Stimulated activated CD4-positive, alpha-beta T cell treated with anti-CD3 and anti-CD28 coated beads, Interleukin-15, amount 100 ng/mL, for 24 hours (primary cell): ENCODE results near the gene PCGF6.
"Not testable (repeated sequence)": the region's sequence is repeated elsewhere in the genome, so short reads cannot be mapped to it uniquely, and the experiment has no call there.

Source experiments
- DNase-seq: peaks from one replicate; pipeline ENCODE4 v3.0.0-alpha.2; 2020

PCGF6 gene

GRCh38 chr10:103350517-103351260 lies at the start of gene PCGF6:
TSS of gene PCGF6 (minus strand) at chr10:103351140. CDS start at chr10:103351066, 74 bp downstream.
- DNase-seq = peak; percentile 86

DNA sequence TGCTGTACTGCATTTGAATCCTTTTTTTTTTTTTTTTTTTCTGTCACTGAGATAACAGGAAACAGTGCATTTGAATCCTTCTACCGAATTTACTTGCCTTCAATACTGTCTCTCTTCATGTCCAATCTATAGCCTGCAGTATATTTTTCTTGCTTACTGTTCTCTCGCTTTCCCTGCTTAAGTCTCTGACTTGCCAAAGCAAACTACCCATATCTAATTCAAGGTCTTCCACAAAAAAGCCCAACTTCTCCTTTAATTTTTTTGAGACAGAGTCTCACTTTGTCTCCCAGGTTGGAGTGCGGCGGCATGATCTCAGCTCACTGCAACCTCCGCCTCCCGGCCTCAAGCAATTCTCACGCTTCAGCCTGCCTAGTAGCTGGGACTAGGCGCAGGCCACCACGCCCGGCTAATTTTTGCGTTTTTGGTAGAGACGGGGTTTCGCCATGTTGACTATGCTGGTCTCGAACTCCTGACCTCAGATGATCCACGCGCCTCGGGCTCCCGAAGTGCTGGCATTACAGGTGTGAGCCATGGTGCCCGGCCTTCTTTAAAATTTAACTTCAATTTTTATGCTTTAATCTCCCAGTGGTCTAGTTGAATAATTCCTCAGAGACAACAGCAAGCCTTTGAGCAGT lies 46.4 kb upstream of the PCGF6 start:
- DNase-seq = no peak

DNA sequence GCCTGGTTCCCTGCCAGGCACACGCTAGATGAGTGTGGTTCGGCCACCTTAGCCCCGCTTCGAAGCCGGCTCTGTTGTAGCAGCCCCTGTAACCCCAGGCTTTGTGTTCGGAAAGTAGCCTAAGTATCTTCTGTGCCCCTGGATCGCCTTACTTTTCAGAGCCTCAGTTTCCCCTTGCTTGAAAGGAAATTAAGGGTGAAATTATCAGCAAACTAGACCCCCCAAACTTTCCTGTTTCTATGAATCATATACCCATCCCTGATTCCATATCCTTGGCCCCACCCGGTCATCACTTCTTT lies 45.8 kb upstream of the PCGF6 start:
- no peak for DNase-seq

DNA sequence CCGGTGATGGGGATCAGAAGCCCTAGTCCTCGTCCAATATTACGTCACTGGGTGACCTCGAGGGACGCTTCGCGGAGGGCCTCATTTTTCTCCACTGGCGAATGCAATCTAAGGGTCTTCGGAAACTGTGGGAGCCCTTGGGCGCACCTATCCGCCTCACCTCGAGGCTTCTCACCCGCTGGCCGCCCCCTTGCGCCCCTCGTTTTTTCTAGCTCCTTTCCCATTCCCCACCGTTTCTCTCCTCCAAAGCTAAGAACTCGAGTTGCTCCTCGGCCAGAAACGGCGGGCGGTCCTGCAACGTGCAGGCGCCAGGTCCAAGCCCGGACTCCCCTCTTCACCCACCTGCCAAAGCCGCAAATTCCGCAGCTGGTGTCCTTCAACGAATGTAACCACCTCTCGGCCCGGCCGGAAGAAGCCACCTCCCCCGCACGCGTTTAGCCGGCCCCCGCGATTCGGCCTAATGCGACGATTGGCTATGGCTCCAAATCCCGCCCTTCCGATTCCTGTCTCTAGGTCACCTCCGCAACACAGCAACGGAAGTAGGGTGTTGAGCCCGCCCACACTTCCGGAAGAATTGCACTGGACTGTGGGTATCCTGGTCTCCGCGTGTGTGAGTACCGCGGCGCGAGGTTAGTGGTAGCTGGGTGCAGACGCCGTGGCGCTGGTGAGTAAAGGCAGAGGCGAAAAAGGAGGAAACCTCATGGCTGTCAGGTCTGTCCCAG lies 45.3 kb upstream of the PCGF6 start, which contains the start of the genes ATP5MK and PDCD11:
ATP5MK (minus strand) TSS at position 409 of the 722 bp plus-strand sequence. CDS start 4,018 bp downstream, outside the sequence.
PDCD11 (plus strand) TSS at position 560 of the 722 bp plus-strand sequence. CDS start 1,801 bp downstream, outside the sequence.
- peak; percentile 99 for DNase-seq

DNA sequence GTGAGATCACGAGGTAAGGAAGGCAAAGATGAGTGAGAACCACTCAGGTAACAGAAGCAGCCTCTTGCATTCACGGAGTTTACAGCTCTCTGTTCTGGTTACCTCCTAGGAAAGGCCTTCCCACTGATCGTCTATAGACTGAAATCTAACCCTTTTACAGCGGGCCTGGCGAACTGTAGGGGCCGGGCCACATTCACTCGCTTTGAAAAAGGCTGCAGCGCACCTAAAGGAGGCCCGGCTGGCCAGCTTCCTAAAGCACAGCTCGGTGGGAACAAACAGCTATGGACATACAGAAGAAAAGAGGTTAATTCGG lies 44.8 kb upstream of the PCGF6 start:
- DNase-seq = peak; percentile 4

DNA sequence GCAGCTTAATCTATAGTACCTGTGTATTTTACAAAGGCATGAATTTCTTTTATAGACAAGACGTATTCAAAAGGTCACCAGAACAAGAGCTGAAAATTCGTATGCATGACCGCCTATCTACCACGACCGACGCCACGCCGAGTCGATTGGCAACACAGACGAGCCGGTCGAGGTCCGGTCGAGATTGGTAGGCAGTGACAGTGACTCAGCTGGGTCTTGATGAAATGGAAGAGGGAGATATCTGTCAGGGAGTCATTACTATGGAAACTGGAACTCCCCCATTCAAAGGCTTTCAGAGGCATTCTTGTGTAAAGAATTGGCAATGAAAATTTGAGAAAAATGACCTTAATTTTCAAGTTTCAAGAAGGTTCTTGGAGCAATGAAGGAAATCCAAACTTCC lies 43.2 kb upstream of the PCGF6 start:
- no peak for DNase-seq

DNA sequence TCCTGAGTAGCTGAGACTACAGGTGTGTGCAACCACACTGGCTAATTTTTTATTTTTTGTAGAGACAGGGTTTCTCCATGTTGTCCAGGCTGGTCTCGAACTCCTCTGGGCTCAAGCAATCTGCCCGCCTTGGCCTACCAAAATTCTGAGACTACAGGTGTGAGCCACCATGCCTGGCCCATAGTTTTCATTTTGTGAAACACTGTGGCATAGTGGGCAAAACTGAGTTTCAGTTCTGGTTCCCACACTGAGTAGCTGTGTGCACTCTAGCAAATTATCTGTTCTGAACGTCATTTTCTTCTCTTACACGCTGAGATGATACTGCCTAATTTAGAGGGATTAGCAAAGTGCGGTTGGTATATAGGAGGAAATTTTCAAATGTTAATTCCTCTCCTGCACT lies 31.8 kb upstream of the PCGF6 start:
- DNase-seq = no peak

DNA sequence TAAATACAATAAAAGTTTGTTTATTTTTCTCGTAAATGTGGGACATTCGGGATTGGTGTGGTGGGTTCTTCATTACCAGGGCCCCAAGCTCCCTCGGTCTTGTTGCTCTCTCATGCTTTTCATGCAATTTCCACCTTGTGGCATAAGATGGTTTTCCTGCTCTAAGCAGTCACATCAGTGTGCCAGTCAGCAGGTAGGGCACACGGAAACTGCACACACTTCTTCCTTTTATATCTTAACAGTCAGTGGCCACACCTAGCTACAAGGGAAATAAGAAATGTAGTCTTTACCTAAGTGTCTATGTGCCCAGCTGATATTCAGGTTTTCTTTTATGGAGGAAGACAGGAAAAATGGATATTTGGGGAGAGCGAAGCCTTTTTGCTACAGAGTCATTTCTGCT lies 23.3 kb upstream of the PCGF6 start:
- no peak for DNase-seq

GRCh38 chr10:103373544-103373943 lies 22.6 kb upstream of the PCGF6 start:
- DNase-seq = no peak

GRCh38 chr10:103367782-103368518 lies 17.0 kb upstream of the PCGF6 start, which contains the start of gene TAF5:
TSS of gene TAF5 (plus strand) at chr10:103367976. CDS start at chr10:103367990, 14 bp downstream.
- peak; percentile 94 for DNase-seq

- DNase-seq = no peak
These were observed 16.4 kb upstream of the PCGF6 start for GRCh38 chr10:103367379-103367781.

DNA sequence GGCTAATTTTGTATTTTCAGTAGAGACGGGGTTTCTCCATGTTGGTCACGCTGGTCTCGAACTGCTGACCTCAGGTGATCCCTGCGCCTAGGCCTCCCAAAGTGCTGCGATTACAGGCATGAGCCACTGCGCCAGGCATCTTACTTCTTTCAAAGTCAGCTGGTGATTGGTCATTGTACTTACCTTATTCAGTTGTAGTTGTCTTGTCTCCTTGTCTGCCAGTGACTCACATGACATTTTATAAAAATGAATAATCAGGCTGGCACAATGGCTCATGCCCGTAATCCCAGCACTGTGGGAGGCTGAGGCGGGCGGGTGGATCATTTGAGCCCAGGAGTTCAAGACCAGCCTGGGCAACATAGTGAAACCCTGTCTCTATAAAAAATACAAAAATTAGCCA lies 9.9 kb upstream of the PCGF6 start:
- not testable (repeated sequence) for DNase-seq

GRCh38 chr10:103359493-103359892 lies 8.6 kb upstream of the PCGF6 start:
- not testable (repeated sequence) for DNase-seq

DNA sequence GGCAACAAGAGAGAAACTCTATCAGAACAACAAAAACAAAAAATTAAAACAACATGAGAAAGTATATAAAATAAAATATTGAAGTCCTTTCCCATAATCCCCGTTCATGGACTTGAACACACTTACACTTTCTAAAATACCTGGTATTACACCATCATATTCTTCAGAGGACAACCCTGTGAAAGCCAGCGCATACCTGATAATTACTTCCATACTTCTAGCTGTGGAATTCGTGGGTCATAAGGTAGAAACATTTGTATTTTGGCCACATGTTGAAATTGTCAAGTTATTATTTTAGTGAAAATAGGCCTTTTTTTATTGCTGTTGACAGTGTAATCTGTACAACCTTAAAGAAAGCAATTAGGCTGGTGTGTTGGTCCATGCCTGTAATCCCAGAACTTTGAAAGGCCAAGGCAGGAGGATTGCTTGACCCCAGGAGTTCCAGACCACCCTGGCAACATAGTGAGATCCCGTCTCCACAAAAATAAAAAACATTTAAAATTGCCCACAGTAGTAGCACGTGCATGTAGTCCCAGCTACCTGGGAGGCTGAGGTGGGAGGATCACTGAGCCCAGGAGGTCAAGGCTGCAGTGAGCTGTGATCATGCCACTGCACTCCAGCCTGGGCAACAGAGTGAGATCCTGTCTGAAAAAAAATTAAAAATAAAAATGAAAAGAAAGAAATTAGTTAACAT lies 5.1 kb upstream of the PCGF6 start:
- DNase-seq = no peak

DNA sequence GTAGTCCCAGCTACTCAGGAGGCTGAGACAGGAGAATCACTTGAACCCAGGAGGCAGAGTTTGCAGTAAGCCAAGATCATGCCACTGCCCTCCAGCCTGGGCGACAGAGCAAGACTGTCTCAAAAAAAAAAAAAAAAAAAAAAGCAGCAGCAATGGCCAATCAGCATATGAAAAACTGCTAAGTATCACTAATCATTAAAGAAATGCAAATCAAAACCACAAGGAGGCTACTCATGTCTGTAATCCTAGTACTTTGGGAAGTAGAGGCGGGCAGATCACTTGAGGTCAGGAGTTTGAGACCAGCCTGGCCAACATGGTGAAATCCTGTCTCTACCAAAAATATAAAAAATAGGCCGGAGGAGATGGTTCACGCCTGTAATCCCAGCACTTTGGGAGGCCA lies 3.6 kb upstream of the PCGF6 start:
- not testable (repeated sequence) for DNase-seq

DNA sequence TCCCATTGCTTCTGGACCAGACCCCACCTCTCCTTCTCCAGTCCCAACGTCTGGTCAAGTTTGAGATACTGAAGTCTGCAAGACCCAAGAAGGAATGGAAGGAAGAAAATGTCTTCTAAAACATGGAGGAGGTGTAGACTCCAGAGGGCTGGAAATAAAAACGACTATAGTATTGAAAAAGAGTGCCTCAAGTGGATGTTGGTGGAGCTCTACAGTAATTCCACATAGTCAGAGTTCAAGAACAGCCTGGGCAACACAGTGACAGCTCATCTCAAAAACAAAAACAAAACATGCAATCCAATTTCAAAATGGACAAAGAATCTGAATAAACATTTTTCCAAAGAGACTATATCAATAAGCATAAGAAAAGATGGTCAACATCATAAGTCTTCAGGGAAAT lies 2.3 kb upstream of the PCGF6 start:
- no peak for DNase-seq

DNA sequence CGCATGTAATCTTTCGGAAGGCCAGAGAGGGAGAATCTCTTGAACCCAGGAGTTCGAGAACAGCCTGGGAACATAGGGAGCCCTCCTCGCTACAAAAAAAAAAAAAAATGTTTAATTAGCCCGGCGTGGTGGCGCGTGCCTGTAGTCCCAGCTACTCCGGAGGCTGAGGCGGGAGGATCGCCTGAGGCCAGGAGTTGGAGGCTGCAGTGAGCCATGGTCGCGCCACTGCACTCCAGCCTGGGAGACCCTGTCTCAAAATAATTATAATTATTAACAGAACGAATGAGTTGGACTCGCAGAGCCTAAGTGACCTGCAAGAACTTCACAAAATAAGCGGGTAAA lies 794 bp downstream of the PCGF6 start:
- DNase-seq = no peak

- DNase-seq = no peak
These were observed 14.6 kb downstream of the PCGF6 start for GRCh38 chr10:103336370-103336769.

GRCh38 chr10:103334567-103334966 lies 16.4 kb downstream of the PCGF6 start:
- no peak for DNase-seq

DNA sequence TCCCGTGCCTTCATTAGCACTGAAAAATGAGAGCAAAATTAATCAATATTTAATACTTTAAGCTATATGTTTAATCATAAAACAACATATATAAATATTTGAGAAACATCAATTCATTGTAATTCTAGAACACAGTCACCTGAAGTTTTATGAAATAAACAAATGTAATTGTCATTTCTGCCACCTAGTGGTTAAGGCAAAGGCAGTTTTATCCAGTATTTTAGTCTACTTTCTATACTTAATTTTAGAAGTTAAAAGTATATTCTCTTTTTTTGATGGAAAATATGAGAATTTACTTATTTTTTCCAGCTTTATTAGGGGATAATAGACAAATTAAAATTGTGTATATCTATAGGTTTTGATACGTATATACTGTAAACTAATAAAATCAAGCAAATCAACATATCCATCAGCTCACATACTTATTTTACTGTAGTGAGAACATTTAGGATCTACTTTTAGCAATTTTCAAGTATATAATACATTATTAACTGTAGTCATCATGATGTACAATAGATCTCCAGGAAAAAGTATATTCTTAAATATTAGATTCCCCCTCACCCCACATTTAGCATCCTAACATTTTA lies 16.9 kb downstream of the PCGF6 start:
- no peak for DNase-seq

DNA sequence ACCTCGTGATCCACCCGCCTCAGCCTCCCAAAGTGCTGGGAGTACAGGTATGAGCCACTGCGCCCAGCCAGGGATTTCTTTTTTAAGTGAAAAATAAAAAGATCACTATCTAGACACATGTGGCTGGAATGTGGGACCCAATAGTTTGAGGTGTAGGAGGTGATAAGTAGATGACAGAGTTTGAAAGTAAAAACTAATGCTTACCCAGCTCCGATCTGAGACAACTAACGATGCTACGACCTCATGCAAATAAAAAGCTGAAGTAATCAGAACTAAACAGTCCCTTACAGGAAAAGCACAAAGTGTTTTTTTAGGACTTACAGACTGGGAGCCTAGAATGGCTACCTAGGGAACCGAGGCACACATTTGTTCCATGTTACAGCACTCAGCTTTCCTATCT lies 23.0 kb downstream of the PCGF6 start:
- no peak for DNase-seq

DNA sequence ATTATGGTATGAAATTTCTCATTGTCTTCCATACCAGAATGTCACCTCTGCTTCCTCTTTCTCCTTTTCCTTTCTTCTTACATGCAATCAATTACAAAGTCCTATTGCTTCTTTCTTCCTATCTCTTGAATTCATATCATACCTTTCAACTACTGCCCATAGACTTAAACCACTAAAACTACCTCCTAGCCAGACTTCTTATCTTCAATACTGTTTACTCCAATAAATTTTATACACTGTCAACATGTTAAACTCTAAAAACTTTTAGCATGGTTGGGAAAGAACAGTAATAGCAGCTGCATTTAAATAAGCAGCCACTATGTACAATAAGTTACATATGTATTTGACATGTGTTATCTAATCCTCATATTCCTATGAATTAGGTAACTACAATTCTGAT lies 34.9 kb downstream of the PCGF6 start:
- DNase-seq = no peak
